GM18909 (cell line): Measurements from ENCODE around the gene KRTAP9-4.
"Not testable (repeated sequence)": the region's sequence is repeated elsewhere in the genome, so short reads cannot be mapped to it uniquely, and the experiment has no call there.

Experiments used
- ATAC-seq: cut with Tn5 transposase; IDR thresholded peaks from one replicate; pipeline ENCODE4 v1.9.1; 2021; ENCODE audit warnings: mild to moderate bottlenecking; ENCODE audit not compliant: unreplicated experiment, poor library complexity

KRTAP9-4 gene, protein sequence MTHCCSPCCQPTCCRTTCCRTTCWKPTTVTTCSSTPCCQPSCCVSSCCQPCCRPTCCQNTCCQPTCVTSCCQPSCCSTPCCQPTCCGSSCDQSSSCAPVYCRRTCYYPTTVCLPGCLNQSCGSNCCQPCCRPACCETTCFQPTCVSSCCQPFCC

DNA sequence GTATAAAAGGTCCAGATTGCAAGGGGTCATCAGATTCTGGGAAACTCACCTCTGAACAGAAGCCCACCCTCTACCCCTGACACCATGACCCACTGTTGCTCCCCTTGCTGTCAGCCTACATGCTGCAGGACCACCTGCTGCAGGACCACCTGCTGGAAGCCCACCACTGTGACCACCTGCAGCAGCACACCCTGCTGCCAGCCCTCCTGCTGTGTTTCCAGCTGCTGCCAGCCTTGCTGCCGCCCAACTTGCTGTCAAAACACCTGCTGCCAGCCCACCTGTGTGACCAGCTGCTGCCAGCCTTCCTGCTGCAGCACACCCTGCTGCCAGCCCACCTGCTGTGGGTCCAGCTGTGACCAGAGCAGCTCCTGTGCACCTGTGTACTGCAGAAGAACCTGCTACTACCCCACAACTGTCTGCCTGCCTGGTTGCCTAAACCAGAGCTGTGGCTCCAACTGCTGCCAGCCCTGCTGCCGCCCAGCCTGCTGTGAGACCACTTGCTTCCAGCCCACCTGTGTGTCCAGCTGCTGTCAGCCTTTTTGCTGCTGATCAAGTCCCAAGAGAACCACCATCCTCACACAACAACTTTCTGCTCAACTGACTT is at the start of gene KRTAP9-4:
Gene KRTAP9-4, plus strand, starts transcription at position 51 of the 604 bp plus-strand sequence. Its CDS starts 34 bp downstream, at position 85.
- ATAC-seq, result not testable (repeated sequence)

DNA sequence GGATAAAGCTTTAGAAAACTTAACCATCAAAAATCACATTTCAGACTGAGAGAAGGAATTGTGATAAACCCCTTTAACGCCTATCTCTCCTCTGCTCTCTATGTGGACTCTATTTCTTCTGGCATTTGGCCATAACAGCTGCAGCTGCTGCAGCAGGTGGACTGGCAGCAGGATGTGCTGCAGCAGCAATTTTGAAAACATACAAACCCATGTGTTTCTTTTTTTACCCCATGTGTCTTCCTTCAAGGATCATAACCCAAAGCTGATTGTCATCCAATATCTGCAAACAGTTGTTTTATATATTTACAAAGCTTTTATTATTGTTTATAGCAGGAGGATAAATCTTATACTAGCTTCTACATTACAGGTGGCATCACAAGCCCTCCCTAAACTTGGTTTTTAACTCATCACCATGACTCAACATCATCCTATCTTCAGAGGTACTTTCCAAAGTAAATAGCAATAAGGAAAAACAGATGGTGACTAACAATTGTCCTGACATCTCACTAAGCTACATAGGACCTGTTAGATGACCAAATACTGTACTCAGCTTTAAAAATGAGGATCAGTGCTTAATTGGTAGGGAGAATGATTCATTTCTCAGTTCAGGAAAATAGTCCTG is 37.5 kb upstream of the KRTAP9-4 start:
- ATAC-seq, result no peak

DNA sequence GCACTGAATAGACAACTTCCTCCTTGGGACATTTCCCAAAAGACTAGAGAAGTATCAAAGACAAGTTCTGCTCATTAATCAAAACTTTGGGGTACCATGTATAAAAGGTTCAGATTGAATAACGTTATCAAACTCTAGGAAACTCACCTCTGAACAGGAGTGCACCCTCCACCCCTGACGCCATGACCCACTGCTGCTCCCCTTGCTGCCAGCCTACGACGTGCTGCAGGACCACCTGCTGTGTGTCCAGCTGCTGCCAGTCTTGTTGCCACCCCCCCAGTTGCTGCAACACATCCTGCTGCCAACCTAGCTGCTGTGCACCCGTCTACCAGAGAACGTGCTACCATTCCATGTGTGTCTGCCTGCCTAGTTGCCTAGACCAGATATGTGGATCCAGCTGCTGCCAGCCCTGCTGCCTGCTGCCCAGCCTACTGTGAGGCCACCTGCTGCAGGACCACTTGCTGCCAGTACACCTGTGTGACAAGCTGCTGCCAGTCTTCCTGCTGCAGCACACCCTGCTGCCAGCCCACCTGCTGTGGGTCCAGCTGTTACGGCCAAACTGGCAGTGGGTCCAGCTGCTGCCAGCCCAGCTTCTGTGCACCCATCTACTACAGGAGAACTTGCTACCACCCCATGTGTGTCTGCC is 36.8 kb upstream of the KRTAP9-4 start:
- ATAC-seq, result no peak

DNA sequence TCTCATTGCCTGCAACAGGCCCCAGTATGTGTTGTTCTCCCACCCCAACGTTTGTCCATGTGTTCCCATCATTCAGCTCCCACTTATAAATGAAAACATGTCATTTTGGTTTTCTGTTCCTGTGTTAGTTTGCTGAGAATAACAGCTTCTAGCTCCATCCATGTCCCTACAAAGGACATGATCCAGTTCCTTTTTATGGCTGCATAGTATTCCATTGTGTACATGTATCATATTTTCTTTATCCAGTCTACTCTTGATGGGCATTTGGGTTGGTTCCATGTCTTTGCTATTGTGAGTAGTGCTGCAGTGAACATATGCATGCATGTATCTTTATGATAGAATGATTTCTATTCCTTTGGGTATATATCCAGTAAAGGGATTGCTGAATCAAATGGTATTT is 33.8 kb upstream of the KRTAP9-4 start:
- no peak for ATAC-seq

DNA sequence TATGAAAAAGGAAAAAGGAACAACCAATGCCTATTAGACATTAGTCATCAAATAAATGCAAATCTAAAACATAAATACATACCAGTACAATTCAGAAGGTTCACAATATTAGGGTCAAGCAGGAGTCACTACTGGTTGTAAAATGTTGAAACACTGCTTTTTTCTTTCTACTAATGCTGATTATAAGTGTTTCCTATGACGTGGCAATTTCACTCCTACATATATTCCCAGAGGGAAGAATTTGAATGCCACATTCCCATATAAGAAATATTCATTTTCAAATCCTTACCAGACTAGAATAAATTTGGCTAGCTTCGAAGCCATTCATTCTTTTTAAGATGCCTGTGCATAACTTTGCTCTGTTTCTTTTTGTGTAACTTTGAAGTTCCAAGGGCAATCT is 25.7 kb upstream of the KRTAP9-4 start:
- no peak for ATAC-seq

DNA sequence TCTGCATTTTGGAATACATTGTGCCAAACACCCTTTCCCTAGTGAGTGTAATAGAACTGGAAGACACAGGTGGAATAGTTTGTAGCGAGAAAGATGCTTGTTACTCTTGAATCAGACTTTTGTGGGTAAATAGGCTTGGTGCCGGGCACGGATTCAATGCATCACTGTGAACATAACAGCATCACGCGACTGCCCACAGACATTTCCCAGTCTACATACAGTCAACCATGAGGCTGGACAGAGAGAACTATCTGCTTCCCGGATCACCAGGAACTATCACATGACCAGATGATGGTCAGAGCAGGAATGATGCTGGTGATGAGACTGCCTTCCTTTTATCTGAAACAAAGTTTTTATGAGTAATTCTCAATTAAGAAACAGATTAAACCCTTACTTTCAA is 23.4 kb upstream of the KRTAP9-4 start:
- ATAC-seq, result no peak

DNA sequence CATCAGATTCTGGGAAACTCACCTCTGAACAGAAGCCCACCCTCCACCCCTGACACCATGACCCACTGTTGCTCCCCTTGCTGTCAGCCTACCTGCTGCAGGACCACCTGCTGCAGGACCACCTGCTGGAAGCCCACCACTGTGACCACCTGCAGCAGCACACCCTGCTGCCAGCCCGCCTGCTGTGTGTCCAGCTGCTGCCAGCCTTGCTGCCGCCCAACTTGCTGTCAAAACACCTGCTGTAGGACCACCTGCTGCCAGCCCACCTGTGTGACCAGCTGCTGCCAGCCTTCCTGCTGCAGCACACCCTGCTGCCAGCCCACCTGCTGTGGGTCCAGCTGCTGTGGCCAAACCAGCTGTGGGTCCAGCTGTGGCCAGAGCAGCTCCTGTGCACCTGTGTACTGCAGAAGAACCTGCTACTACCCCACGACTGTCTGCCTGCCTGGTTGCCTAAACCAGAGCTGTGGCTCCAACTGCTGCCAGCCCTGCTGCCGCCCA is 22.8 kb upstream of the KRTAP9-4 start, which contains the start of gene KRTAP9-2:
Gene KRTAP9-2, plus strand, starts transcription at position 51 of the 498 bp plus-strand sequence. Its CDS starts 7 bp downstream, at position 58.
- ATAC-seq, result not testable (repeated sequence)

DNA sequence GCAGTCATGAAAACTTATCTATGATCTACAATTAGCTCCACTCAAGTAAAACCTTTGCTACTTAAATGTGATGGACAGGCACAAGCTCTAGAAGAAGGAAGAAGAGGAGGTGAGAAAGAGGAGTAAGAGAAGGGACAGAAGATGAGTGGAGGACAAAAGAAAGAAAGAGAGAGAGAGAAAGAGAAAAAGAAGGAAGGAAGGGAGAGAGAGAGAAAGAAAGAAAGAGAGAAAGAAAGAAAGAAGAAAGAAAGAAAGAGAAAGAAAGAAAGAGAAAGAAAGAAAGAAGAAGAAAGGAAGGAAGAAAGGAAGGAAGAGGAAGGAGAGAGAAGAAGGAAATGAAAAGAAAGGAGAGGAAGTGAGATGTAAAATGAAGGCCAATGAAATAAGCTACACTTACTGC is 19.4 kb upstream of the KRTAP9-4 start:
- ATAC-seq, result no peak

DNA sequence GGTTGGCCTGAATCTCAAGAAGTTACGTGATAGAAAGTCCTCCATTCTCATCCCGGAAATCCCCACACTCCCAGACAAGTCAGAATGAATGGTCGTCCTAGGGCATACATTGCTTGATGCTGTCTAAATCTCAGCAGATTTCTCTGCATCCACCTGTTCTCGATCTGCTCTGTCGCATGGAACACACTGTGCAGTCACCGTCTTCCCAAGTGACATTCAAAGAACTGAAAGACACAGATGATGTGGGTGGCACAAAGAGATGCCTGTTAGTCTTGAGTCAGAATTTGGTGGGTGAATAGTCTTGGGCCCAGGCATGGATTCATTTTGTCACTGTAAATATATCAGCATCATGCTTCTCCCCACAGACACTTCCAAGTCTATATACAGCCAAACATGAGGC is 17.8 kb upstream of the KRTAP9-4 start:
- no peak for ATAC-seq

DNA sequence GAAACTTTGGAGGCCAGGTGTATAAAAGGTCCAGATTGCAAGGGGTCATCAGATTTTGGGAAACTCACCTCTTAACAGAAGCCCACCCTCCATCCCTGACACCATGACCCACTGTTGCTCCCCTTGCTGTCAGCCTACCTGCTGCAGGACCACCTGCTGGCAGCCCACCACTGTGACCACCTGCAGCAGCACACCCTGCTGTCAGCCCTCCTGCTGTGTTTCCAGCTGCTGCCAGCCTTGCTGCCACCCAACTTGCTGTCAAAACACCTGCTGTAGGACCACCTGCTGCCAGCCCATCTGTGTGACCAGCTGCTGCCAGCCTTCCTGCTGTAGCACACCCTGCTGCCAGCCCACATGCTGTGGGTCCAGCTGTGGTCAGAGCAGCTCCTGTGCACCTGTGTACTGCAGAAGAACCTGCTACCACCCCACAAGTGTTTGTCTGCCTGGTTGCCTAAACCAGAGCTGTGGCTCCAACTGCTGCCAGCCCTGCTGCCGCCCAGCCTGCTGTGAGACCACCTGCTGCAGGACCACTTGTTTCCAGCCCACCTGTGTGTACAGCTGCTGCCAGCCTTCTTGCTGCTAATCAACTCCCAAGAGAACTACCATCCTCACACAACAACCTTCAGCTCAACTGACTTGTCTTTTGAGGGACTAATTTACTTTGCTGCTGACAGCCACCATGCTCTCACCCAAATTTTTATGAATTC is 16.9 kb upstream of the KRTAP9-4 start, which contains the start of gene KRTAP9-3:
Gene KRTAP9-3, plus strand, starts transcription at position 51 of the 707 bp plus-strand sequence. Its CDS starts 53 bp downstream, at position 104.
- not testable (repeated sequence) for ATAC-seq

DNA sequence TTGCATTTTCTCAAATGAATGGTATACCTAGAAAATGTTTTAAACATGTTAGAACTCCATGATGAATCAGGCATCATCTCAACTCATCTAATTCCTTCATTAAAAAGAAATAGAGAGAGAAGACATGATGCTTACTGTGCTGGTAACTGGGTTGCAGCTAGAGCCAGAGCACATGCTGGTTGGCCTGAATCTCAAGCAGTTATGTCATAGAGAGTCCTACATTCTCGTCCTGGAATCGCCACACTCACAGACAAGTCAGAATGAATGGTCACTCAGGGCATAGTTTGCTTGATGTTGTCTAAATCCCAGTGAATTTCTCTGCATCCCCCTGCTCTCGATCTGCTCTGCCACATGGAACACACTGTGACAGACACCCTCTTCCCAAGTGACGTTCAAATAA is 12.4 kb upstream of the KRTAP9-4 start:
- not testable (repeated sequence) for ATAC-seq

DNA sequence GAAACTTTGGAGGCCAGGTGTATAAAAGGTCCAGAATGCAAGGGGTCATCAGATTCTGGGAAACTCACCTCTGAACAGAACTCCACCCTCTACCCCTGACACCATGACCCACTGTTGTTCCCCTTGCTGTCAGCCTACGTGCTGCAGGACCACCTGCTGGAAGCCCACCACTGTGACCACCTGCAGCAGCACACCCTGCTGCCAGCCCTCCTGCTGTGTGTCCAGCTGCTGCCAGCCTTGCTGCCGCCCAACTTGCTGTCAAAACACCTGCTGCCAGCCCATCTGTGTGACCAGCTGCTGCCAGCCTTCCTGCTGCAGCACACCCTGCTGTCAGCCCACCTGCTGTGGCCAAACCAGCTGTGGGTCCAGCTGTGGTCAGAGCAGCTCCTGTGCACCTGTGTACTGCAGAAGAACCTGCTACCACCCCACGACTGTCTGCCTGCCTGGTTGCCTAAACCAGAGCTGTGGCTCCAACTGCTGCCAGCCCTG is 11.5 kb upstream of the KRTAP9-4 start, which contains the start of gene KRTAP9-8:
Gene KRTAP9-8, plus strand, starts transcription at position 51 of the 489 bp plus-strand sequence. Its CDS starts 53 bp downstream, at position 104.
- ATAC-seq, result not testable (repeated sequence)

DNA sequence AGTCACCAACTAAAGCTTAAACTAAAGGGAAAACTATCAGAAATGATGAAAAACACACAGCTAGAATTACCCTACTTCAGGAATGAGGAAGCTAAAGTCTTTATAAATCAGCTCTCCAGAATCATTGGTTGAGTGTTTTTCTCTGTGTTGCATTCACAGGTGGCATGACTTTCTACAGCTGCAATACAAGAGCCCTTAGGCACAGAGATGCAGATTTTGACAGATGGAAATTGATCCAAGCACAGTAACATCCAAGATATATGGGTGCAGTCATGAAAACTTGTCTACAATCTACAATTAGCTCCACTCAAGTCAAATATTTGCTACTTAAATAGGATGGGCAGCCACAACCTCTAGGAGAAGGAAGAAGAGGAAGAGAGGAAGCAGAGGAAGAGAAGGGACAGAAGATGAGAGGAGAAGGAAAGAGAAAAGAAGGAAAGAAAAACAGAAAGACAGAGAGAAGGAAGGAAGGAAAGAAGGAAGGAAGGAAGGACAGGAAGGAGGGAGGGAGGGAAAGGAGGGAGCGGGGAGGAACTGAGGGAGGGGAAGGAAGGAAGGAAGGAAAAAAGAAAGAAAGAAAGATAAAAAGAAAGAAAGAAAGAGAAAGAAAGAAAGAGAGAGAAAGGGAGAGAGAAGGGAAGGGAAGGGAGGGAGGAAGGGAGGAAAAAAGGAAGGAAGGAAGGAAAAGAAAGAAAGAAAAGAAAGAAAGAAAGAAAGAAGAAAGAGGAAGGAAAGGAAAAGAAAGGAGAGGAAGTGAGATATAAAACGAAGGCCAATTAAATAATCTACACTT is 2.3 kb upstream of the KRTAP9-4 start:
- not testable (repeated sequence) for ATAC-seq

DNA sequence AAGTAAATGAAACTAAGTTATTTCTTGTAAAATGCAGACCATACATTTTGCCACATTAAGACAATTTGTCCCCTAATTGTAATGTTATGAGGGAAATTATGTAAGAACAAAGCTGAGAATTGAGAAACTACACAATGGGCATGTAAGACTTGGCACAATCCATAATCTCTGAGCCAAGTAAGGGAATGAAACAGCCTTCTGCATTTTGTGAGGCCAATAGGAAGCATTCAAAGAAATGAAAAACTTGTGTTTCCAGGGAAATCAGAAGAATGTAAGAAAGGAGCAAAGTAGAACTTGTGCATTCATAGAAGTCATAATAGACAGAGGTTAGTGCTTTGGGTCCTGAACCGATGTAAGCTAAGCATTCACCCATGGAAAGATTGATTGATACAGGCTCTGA is 1.8 kb downstream of the KRTAP9-4 start:
- no peak for ATAC-seq

DNA sequence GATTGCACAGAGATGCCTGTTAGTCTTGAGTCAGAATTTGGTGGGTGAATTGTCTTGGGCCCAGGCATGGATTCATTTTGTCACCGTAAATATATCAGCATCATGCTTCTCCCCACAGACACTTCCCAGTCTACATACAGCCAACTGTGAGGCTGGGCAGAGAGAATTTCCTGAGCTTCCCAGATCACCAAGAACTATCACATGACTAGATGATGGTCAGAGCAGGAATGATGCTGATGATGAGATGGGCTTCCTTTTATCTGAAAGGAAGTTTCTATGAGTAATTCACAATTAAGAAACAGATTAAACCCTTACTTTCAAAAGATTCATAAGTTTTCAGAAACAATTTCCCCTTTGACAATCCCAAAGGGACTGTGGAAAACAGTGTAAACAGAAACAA is 5.4 kb downstream of the KRTAP9-4 start:
- ATAC-seq, result no peak

DNA sequence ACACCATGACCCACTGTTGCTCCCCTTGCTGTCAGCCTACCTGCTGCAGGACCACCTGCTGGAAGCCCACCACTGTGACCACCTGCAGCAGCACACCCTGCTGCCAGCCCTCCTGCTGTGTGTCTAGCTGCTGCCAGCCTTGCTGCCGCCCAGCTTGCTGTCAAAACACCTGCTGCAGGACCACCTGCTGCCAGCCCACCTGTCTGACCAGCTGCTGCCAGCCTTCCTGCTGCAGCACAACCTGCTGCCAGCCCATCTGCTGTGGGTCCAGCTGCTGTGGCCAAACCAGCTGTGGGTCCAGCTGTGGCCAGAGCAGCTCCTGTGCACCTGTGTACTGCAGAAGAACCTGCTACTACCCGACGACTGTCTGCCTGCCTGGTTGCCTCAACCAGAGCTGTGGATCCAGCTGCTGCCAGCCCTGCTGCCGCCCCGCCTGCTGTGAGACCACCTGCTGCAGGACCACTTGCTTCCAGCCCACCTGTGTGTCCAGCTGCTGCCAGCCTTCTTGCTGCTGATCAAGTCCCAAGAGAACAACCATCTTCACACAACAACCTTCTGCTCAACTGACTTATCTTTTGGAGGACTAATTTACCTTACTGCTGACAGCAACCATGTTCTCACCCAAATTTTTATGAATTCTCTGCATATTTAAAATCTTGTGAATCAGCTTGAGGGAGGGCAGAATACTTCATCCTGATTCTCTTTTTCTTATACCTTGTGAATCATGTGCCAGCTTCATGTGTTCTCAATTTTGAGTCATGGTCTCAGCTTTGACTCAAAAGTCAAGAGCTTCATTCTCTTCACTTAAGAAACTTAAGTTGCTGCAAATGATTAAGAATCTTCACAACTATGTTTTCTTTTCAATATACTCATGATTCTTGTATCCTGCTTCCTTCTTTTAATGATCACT is 6.1 kb downstream of the KRTAP9-4 start, which contains the start of gene KRTAP9-9:
Gene KRTAP9-9, plus strand, starts transcription at position 4 of the 910 bp plus-strand sequence.
- not testable (repeated sequence) for ATAC-seq

DNA sequence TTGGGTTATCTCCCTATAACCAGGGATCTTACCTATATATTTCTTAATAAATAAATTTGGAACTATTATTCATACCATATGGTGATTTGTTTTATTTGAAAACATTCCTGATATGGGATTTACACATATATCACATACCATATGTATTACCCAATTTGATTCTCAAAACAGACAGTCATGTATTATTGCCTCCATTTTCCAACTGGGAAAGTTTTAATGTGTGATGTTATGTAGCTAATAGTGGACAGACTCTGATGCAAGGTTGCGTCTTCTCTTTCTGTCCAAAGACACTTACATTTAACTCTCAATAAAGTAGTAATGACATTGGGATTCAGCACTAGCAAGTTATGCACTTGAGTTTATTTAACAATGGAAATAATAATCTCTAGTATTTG is 6.8 kb downstream of the KRTAP9-4 start:
- no peak for ATAC-seq

DNA sequence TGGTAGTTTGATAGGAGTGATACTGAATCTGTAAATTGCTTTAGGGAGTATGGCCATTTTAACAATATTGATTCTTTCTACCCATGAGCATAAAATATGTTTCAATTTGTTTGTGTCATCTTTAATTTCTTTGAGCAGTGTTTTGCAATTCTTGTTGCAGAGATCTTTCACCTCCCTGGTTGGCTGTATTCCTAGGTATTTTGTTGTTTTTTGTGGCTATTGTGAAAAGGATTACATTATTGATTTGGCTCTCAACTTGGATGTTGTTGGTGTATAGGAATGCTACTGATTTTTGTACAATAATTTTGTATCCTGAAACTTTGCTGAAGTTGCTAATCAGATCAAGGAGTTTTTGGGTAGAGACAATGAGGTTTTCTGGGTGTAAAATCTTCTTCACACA is 8.9 kb downstream of the KRTAP9-4 start:
- ATAC-seq, result no peak
